Left cardiac atrium (tissue), 4 donors: ENCODE measurements around the gene FAM163B. TPM values are rescaled to one million over a fixed set of nuclear protein-coding genes. Genes with fewer than 3 reads are reported as not detected.

Experiments used
- ATAC-seq, 2 donors: fragments of 200-7000 bp; cut with Tn5 transposase; one replicate each; pipeline ENCODE4 v1.9.1; 2020; ENCODE audit warnings: mild to moderate bottlenecking in 2 of 2, moderate library complexity in 2 of 2
- DNase-seq: peaks from one replicate; pipeline ENCODE4 v3.0.0-alpha.2; 2020
- intact Hi-C, 2 donors: fragments of 100-400 bp; cut with DNase I; formaldehyde crosslinking; loops; one replicate each; pipeline versions ENCODE4 v1.14.1 to v1.15.1; 2022 to 2023
- total RNA-seq, 2 donors: library from RNA; stranded (reverse); fragmentation: NEBNext Ultra II Directional; extraction: Animal tissue kit (Norgen Biotek cat#: 25700); gene quantifications; one replicate each; pipeline ENCODE4 v1.2.1, GENCODE V29; 2021
- donor health status: DM: no; HTN: yes; CAD: no.
- donor health status: DM: no; HTN: yes; CAD: no; lungs with severe emphysema.
- donor health status: DM: yes; HTN: yes; CAD: no.
- donor health status: Dilated cardiomyopathy.

Gene FAM163B
- total RNA-seq, 2 donors from 2014 or later = 0.37 TPM; not detected in 1

DNA sequence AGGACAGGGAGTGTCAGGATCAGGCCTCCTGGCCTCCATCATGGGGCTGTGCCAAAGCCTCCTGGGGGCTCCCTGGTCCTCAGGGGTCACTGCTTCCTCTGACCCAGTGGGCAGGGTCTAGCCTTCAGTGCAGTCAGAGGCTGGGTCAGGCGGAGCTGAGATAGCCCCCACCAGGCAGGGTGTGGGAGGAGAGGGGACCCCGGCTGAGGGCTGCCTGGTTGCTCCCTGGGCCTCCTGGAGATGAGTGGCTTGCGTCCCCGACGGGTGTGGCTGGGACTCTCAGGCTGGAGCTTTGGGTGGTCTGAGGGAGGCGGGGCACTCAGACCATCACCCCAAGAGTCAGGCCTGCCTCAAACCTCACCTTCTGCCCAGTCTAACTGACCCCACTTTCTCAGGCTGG is 21.7 kb downstream of the FAM163B start:
- ATAC-seq (no peak), DNase-seq (peak; percentile 13)

DNA sequence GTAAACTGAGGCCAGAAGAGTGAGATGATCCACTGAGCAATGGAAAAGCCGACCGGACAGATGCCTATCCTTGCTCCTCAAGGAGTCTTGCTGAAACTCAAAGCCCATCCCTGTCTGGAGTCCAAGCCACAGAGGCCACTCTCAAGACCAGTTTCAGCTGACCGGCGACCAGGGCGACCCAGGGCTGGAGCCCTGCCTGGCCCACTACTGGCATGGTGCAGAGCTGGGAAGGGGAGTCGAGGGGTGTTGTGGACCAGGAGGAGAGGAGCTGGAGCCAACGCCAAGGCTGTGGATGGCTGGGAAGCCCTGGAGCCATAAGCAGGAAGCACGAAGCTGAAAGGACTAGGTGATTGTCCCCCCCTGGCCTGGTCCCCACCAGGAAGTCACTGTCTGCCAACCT is 22.1 kb downstream of the FAM163B start:
- intact Hi-C loops = loop anchor here in 1 of 2 donors (5.0 kb wide), 1 partner anchor 140 kb away; no protein-coding TSS in a partner anchor

More for the DNA sequence above, 21.7 kb downstream of the FAM163B start:
- intact Hi-C loops = loop anchor here in 1 of 2 donors (5.0 kb wide), 1 partner anchor 140 kb away; no protein-coding TSS in a partner anchor

DNA sequence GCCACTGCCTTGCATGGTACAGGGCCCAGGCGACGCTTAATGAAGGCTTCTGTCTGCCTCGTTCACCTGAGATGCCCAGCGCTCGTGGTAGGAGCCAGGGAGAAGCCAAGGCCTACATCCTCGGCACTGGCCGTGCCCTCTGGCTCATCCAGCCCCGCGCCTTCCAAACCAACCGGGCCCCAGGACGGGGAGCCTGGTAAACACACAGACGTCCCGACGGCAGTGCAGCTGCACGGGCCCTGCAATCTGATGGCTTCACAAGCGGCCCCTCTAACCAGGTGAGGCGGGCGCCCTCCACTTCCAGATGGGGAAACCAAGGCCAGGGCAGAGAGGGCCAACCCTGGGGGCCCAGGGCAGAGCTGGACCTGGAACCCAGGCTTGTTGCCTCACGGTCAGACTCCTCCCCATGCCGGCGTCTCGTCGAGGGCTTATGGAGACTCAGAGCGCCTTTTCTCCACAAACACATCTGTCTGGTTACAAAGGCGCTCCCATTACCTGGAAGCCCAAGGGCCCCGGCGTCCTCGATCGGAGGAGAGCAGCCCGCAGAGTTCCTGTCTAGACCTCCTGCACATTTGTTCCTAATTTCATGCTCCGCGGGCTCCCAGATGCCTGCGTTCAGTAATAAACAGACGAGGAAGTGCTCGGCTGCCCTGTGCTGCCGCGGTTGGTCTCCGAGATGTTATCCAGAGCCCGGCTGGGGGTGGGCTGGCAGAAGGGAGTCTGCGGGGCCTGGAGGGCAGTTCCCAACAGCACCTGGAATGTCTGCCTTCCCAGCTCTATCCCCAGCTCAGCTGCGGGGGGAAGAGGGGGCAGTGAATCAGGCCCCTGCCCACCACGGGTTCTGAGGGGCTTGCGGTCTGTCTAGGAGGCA is 23.5 kb downstream of the FAM163B start:
- DNase-seq (no peak), ATAC-seq (no peak)
- intact Hi-C loops = loop anchor here in 1 of 2 donors (5.0 kb wide), 1 partner anchor 142 kb away; no protein-coding TSS in a partner anchor

More for the DNA sequence above, 22.1 kb downstream of the FAM163B start:
- ATAC-seq = no peak
- DNase-seq = peak; percentile 12

DNA sequence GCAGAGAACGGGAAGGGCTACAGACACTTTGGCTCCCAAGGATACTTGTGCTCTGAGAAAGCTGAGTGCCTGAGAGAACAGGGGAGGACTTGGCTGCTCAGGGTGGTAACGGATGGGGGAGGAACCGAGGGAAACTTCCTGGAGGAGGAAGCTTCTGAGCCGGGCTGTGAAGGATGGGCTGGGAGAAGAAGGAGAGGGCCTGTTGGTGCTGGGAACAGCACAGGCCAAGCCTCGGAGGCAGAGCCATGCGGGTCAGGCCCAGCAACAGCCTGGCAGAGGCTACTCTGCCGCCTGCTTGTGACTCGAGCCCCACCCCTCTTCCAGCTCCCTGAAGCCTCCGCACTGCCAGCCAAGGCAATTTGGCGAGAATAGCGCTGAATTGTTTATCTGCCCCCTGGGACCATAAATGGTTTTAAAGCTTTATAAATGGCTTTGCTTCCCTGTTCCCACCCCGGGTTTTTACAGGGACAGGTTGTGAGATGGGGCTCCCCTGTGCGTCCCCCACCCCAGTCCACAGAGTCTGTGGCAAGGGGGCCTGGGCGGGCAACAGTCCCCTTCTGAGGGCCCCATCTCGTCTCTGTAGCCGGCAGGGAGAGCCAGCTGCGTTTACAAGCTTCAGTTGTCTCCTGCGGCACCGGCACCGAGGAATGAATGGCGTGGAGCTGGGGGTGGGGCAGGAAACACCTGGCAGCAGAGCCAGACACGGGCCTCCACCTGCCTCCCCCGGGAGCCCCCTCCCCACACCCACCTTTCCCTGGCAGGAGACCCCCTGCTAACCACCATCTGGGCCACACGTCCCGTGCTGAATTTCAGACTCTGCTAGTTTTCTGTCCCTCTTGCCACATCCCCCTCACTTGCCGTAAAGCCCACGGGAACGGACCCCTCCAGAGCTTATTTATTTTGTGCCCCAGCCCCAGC is 24.4 kb downstream of the FAM163B start:
- DNase-seq (peak; percentile 63), ATAC-seq (peak; percentile 19 to 21)
- intact Hi-C loops = loop anchor here (5.0 kb wide), 2 partner anchors 48 to 142 kb away; no protein-coding TSS in a partner anchor

DNA sequence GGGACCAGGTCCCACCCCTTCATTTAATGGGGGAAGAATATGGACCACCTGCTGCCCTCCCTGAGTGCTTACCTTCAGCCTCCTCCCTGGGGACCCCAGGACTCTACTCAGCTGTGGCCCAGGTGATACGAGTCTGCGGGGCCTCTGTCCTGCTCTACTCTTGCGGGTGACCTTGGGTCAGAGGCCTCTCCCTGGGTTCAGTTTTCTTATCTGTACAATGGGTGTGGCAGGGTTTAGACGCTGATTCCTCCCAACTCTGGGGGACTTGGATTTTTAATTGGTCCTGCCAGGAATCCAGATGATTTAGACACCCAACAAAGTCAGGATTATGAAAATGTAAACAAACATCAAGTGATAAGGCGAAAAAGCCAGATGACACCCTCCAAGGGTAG is 25.0 kb downstream of the FAM163B start:
- ATAC-seq (no peak), DNase-seq (peak; percentile 30)
- intact Hi-C loops = loop anchor here in 1 of 2 donors (5.0 kb wide), 1 partner anchor 47 kb away; no protein-coding TSS in a partner anchor

DNA sequence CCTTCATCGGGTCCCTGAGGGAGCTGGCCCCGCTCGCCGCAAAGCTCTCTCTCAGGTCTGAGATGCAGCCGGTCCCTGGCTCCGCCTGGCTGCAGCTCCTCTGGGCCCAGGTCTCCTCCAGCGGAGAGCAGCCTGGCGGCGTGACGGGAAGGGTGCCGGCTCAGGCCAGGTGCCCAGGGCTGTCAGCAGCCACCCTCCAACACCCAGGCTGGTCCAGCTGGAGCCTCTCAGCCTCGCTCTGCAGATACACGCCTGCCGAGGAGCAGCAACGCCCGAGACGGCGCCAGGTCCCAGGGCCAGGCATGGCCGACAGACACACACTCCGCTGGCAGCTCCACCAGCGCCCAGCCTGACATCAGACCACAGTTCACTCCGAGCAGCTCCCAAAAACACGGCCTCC is 25.6 kb downstream of the FAM163B start:
- ATAC-seq = peak; percentile 86
- intact Hi-C loops = loop anchor here in 1 of 2 donors (5.0 kb wide), 1 partner anchor 46 kb away; no protein-coding TSS in a partner anchor

DNA sequence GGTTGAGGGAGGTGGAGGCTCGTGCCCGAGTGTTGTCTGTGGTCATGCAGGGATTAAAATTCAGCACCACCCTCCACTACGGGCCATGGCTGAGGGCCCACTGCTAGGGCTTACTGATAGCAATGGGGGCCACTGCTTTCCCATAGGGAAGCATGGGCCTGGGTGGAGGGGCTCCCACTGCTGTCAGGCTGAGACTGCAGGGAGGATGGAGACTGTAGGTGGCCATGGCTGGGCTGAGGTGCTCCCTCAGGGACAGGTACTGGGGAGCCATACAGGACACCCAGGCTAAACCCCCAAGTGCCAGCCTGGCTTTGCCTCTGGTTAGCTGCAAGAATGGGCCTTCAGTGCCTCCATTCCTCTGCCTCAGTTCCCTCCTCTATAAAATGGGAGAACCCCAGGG is 26.1 kb downstream of the FAM163B start:
- no peak for DNase-seq
- intact Hi-C loops = loop anchor here in 1 of 2 donors (5.0 kb wide), 1 partner anchor 46 kb away; no protein-coding TSS in a partner anchor

More for the DNA sequence above, 25.6 kb downstream of the FAM163B start:
- peak; percentile 82 for DNase-seq

DNA sequence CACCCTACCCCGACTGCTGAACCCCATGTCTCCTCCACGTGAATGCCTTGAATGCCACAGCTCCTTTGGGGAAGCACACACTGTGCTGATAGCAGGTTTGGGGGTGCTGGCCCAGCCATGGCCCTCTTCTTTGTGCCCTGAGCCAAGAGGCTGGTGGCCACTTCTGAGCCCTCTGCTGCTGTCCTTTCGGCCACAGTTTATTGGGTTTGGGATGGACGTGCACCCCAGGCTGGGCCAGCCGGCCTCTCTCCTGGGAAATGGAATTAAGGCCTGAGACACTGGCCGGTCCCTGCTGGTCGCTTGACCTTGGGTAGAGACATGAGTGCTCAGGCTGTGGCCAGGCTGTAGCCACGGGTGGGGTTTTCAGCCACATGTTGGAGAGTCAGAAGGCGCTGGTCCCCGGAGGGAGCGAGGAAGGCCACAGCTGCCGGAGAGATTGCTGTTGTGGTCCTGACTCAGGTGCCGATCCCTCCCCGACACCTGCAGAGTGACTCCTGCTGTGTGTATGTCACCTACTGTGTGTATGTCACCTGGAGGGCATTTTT is 26.6 kb downstream of the FAM163B start:
- DNase-seq = peak; percentile 33
- intact Hi-C loops = loop anchor here in 1 of 2 donors (5.0 kb wide), 1 partner anchor 45 kb away; no protein-coding TSS in a partner anchor
- no peak for ATAC-seq

More for the DNA sequence above, 26.1 kb downstream of the FAM163B start:
- ATAC-seq = no peak

DNA sequence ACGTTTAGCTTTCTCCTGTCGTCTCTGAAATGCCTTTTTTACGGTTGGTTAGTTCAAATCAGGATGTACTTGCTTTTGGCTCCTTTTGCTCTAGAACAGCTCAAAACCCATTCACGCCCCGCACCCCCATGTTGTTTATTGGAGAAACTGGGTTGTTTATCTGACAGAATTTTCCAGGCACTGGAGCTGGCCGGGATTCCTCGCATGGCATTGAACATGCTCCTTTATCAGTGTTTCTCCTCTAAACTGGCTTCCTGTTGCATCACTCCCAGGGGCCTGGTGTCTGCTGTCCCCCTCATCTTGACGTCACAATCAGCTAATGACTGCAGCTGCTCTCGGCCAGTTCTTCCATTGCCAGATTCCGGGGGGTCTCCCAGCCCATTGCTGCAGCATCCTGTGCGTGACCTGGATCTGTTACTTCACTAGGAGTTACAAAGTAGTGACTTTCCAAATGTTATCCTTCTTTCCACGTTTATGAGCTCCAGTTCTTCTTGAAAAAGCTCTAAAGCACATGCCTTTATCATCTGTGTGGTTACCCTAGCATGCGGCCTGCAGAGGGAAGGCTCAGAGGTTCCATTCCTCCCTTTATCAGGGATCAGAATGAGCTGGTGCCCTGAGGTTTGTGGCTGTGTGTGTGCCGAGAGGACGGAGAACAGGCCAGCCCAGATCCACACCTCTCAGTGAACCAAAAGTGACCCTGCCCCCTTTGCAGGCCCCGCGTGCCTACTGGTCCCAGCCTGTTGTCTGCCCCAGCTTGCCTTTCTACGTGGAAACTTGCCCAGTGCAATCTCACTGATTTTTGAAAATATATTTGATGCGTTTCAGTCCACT is 27.5 kb downstream of the FAM163B start:
- ATAC-seq (peak; percentile 2 to 31), DNase-seq (peak; percentile 88)
- intact Hi-C loops = loop anchor here in 1 of 2 donors (5.0 kb wide), 1 partner anchor 44 kb away; no protein-coding TSS in a partner anchor

DNA sequence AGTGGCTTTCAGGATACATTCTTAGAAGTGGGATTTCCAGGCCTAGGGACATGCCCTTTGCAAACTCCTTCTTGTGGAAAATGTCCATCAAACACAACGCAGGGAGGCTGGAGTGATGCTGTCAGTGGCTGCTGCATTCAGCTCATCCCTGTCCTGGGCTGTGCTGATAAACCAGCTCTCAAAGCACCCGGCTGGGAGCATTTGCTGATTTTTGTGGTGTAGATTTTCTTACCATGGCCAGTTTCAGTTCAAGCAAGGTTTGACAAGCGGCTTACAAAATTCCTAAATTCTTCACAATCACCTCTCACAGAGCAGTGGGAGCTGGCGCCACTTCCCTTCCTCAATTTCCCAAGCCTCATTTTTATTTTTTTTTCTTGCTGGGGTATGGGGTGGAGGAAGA is 28.2 kb downstream of the FAM163B start:
- intact Hi-C loops = loop anchor here in 1 of 2 donors (5.0 kb wide), 1 partner anchor 44 kb away; no protein-coding TSS in a partner anchor
- peak; percentile 13 for DNase-seq
- ATAC-seq = no peak

DNA sequence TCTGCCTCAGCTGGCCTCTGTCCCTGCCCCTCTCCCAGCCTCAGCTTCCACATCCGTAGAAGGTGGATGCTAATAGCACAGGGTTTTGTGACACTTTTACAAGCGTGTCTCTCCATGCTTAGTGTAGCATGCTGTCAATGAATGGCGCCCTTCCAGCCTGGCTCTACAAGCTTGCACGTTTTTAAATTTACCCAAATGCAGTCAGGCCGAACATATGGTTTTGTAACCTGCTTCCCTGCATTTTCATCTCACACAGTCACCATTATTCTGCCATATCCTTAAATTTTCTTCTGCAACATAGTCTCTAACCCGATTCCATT is 28.8 kb downstream of the FAM163B start:
- DNase-seq (peak; percentile 21), ATAC-seq (no peak)
- intact Hi-C loops = loop anchor here in 1 of 2 donors (5.0 kb wide), 1 partner anchor 43 kb away; no protein-coding TSS in a partner anchor

DNA sequence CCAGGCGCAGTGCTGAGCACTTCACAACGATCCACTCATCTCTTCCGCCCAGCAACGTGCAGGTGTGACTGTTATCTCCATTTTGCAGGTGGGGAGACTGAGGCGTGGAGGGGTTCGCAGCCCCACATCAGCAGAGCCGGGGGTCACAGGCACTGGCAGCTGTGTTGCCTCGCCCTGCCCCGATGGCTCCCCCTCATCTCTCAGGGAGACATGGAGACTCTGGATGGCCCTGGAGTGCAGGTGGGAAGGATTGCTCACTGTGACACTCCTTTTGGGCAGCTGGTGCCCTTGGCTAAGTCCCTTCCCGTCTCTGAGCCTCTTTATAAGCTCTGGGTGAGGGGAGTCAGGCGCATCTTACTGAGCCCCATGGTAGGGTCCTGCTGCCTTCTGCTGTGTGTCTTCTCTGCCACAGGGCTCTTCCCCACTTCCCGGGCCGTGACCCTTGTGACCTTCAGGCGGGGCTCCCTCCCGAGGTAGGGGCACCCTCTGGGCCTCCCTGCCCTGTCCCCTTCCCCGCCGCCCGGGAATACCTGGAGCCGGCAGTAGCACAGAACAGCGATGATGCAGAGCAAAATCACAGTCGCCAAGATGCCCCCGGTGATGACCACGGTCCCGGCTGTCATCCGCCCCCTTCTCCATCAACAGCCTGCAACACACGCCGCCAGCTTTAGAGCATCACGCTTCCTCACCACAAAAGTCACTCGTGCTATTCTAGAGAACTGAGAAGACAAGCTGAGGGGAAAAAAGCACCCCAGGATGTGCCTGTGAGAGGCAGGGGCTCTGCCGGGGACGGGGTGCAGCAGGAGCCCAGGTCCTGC is 29.4 kb downstream of the FAM163B start:
- intact Hi-C loops = loop anchor here in 1 of 2 donors (5.0 kb wide), 1 partner anchor 43 kb away; no protein-coding TSS in a partner anchor
- DNase-seq (peak; percentile 23), ATAC-seq (no peak)

DNA sequence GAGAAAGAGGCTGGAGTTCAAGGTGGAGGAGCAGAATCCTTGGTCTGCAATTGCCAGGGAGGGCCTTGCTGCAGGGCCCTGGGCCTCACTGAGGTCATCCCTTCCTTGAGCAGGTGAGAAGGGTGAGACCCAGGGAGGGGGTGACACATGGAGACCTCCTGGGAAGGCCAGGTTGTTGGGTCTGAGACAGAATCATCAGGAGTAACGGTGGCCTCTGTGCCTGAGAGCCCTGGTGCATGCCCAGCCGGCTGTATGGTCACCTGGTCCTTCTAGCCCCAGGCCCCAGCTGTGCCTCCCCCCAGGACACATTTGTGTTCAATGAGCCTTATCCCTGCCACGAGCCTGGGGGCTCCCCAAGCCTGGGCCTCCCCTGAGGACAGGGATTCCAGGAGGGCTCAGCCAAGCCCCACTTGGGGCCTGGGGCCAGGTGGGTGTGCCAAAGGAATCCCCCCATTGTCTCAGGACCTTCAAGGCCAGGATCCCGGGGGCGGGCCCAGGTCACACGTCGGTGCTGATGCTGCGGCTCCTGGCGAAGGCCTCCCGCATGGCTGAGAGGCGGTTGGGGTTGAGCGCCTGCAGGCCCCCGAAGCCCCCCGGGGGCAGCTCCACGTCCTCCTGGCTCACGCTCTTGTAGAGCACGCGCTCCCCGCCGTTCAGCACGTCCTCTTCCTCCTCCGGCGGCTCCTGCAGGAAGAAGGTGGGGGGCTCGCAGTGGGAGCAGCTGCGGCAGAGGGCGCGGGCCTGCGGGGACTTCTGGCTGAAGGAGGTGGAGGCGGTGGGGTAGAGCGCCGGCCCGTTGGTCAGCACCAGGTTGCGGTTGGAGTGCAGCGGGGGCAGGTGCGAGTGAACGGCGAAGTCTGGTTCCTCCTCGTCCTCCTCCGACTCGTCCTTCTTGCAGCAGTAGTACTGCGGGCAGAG is 30.4 kb downstream of the FAM163B start:
- no peak for ATAC-seq
- intact Hi-C loops = no loop called here
- DNase-seq = peak; percentile 17

DNA sequence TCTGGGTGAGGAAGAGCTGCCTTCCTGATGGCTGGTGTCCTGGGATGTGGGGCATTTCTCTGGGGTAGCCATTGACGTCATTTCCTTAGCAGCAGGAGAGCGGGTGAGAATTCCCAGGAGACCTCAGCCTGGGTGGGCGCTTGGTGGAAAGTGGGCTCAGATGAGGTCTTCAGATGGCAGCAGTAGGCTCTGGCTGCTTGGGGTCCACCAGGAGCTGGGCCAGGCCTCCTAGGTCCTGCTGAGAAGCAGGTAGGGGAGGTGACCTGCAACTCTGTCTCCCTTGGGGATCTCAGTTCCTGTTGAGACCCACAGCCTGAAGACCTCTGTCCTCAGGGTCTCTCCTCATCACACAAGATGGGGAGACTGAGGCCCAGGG is 31.5 kb downstream of the FAM163B start:
- intact Hi-C loops = no loop called here
- no peak for ATAC-seq

DNA sequence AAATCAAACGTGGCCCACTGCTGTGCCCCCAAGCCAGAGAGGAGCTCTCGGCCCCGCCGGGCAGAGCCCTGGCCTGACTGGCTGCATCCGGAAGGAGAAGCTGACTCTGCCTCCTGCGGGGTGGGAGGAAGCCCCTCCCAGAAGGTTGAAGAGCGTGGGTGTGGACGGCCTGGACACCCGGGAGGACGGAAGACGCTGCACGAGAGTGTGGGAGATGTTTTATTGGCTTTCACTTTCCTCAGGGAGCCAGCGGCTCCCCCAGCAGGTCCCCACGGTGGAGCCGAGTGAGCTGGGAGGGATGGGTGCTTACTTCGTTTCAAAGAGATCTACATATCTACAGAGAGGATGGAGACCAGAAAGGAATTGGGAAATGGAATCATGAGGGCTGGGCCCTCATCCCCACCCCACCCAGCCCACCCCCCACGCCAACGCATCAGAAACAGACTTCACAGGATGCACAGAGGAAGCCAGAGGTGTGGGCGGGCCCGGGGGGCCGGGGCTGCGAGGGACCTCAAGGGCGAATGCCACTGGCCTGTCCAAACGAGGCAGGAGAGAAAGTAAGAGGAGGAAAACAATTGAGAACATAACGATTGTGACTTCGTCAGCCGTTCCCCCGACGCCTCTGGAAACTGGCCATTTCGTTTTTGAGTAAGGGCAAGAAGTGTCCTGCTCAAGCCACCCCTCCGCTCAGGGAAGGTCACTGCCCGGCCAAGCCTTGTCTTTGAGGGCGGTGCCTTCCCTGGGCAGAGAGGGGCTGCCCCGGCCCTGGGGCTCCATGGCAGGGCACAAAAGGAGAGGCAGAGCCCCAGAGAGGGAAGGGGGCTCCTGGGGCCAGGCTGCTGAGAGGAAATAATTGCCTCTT is 32.1 kb downstream of the FAM163B start:
- DNase-seq (peak; percentile 63), ATAC-seq (peak in 1 of 2 donors; percentile 28)
- intact Hi-C loops = no loop called here

More for the DNA sequence above, 31.5 kb downstream of the FAM163B start:
- peak; percentile 20 for DNase-seq
